ENCODE results near the gene DOCK4.

Gene DOCK4

GRCh38 chr7:111958431-111958830 lies 247.8 kb downstream of the DOCK4 start:
- H3K9me3 Mint-ChIP-seq = no peaks in the 10 kb centered on the region
- no peak for DNase-seq
- H3K27ac Mint-ChIP-seq = no peak overlapping the region
- no peaks in the 10 kb centered on the region for H3K4me1 Mint-ChIP-seq (ENCODE audit: low read depth)
- no peak overlapping the region for H3K4me3 Mint-ChIP-seq
- H3K27me3 Mint-ChIP-seq = no peaks in the 10 kb centered on the region
- no peaks in the 10 kb centered on the region for H3K36me3 Mint-ChIP-seq (ENCODE audit: low read depth)

GRCh38 chr7:111955616-111956015 lies 250.6 kb downstream of the DOCK4 start:
- no peak overlapping the region for H3K4me3 Mint-ChIP-seq
- no peaks in the 10 kb centered on the region for H3K36me3 Mint-ChIP-seq (ENCODE audit: low read depth)
- no peak for DNase-seq
- no peaks in the 10 kb centered on the region for H3K9me3 Mint-ChIP-seq
- no peak overlapping the region for H3K27ac Mint-ChIP-seq
- no peaks in the 10 kb centered on the region for H3K27me3 Mint-ChIP-seq
- no peaks in the 10 kb centered on the region for H3K4me1 Mint-ChIP-seq (ENCODE audit: low read depth)

GRCh38 chr7:111954474-111955381 lies 251.5 kb downstream of the DOCK4 start:
- Mint-ChIP-seq H3K4me3 (no peak overlapping the region), H3K4me1 (ENCODE audit: low read depth) (no peaks in the 10 kb centered on the region), H3K27me3 (no peaks in the 10 kb centered on the region), H3K27ac (no peak overlapping the region), H3K36me3 (ENCODE audit: low read depth) (no peaks in the 10 kb centered on the region), H3K9me3 (no peaks in the 10 kb centered on the region)
- no peak for DNase-seq

GRCh38 chr7:111954056-111954455 lies 252.1 kb downstream of the DOCK4 start:
- no peaks in the 10 kb centered on the region for H3K4me1 Mint-ChIP-seq (ENCODE audit: low read depth)
- H3K36me3 Mint-ChIP-seq (ENCODE audit: low read depth) = no peaks in the 10 kb centered on the region
- H3K27me3 Mint-ChIP-seq = no peaks in the 10 kb centered on the region
- H3K27ac Mint-ChIP-seq = no peak overlapping the region
- H3K9me3 Mint-ChIP-seq = no peaks in the 10 kb centered on the region
- no peak overlapping the region for H3K4me3 Mint-ChIP-seq
- no peak for DNase-seq

GRCh38 chr7:111953611-111954010 lies 252.6 kb downstream of the DOCK4 start:
- Mint-ChIP-seq H3K9me3 (no peaks in the 10 kb centered on the region), H3K4me3 (no peak overlapping the region), H3K4me1 (ENCODE audit: low read depth) (no peaks in the 10 kb centered on the region), H3K27ac (no peak overlapping the region), H3K27me3 (no peaks in the 10 kb centered on the region), H3K36me3 (ENCODE audit: low read depth) (no peaks in the 10 kb centered on the region)
- DNase-seq = no peak

GRCh38 chr7:111952783-111953182 lies 253.4 kb downstream of the DOCK4 start:
- no peaks in the 10 kb centered on the region for H3K9me3 Mint-ChIP-seq
- H3K27ac Mint-ChIP-seq = no peak overlapping the region
- no peak for DNase-seq
- H3K36me3 Mint-ChIP-seq (ENCODE audit: low read depth) = no peaks in the 10 kb centered on the region
- H3K4me1 Mint-ChIP-seq (ENCODE audit: low read depth) = no peaks in the 10 kb centered on the region
- H3K27me3 Mint-ChIP-seq = no peaks in the 10 kb centered on the region
- H3K4me3 Mint-ChIP-seq = no peak overlapping the region

- Mint-ChIP-seq H3K27me3 (no peaks in the 10 kb centered on the region), H3K36me3 (ENCODE audit: low read depth) (no peaks in the 10 kb centered on the region), H3K27ac (no peak overlapping the region), H3K4me1 (ENCODE audit: low read depth) (no peaks in the 10 kb centered on the region), H3K9me3 (no peaks in the 10 kb centered on the region), H3K4me3 (no peak overlapping the region)
- DNase-seq = no peak
These were observed 255.1 kb downstream of the DOCK4 start for GRCh38 chr7:111951052-111951451.

GRCh38 chr7:111942450-111943081 lies 263.6 kb downstream of the DOCK4 start:
- no peak for DNase-seq
- no peak overlapping the region for H3K4me3 Mint-ChIP-seq

GRCh38 chr7:111937163-111937562 lies 269.0 kb downstream of the DOCK4 start:
- Mint-ChIP-seq H3K4me1 (ENCODE audit: low read depth) (no peaks in the 10 kb centered on the region), H3K36me3 (ENCODE audit: low read depth) (no peaks in the 10 kb centered on the region), H3K9me3 (peaks cover 6% of the 10 kb centered on the region), H3K4me3 (no peak overlapping the region), H3K27ac (no peak overlapping the region), H3K27me3 (no peaks in the 10 kb centered on the region)
- no peak for DNase-seq

More at GRCh38 chr7:111942450-111943081, 263.6 kb downstream of the DOCK4 start:
- H3K9me3 Mint-ChIP-seq = peaks cover 19% of the 10 kb centered on the region
- no peaks in the 10 kb centered on the region for H3K27me3 Mint-ChIP-seq
- no peaks in the 10 kb centered on the region for H3K36me3 Mint-ChIP-seq (ENCODE audit: low read depth)
- H3K4me1 Mint-ChIP-seq (ENCODE audit: low read depth) = no peaks in the 10 kb centered on the region
- H3K27ac Mint-ChIP-seq = no peak overlapping the region

- Mint-ChIP-seq H3K36me3 (ENCODE audit: low read depth) (no peaks in the 10 kb centered on the region), H3K27me3 (no peaks in the 10 kb centered on the region), H3K4me1 (ENCODE audit: low read depth) (peaks cover 5% of the 10 kb centered on the region), H3K27ac (no peak overlapping the region), H3K4me3 (no peak overlapping the region), H3K9me3 (no peaks in the 10 kb centered on the region)
- no peak for DNase-seq
These were observed 272.6 kb downstream of the DOCK4 start for GRCh38 chr7:111933609-111934008.

- no peak for DNase-seq
- Mint-ChIP-seq H3K9me3 (no peaks in the 10 kb centered on the region), H3K4me3 (no peak overlapping the region), H3K4me1 (ENCODE audit: low read depth) (peaks cover 5% of the 10 kb centered on the region), H3K27me3 (no peaks in the 10 kb centered on the region), H3K36me3 (ENCODE audit: low read depth) (no peaks in the 10 kb centered on the region), H3K27ac (no peak overlapping the region)
These were observed 274.2 kb downstream of the DOCK4 start for GRCh38 chr7:111931958-111932357.

GRCh38 chr7:111931016-111931517 lies 275.1 kb downstream of the DOCK4 start:
- Mint-ChIP-seq H3K4me1 (ENCODE audit: low read depth) (peaks cover 5% of the 10 kb centered on the region), H3K9me3 (no peaks in the 10 kb centered on the region), H3K36me3 (ENCODE audit: low read depth) (no peaks in the 10 kb centered on the region), H3K4me3 (no peak overlapping the region), H3K27me3 (no peaks in the 10 kb centered on the region), H3K27ac (peak overlapping the region; percentile 39)
- DNase-seq = no peak

GRCh38 chr7:111929264-111929663 lies 276.9 kb downstream of the DOCK4 start:
- Mint-ChIP-seq H3K9me3 (no peaks in the 10 kb centered on the region), H3K27me3 (peaks cover 1% of the 10 kb centered on the region), H3K4me1 (ENCODE audit: low read depth) (peaks cover 5% of the 10 kb centered on the region), H3K4me3 (no peak overlapping the region), H3K27ac (no peak overlapping the region), H3K36me3 (ENCODE audit: low read depth) (no peaks in the 10 kb centered on the region)
- no peak for DNase-seq

- no peak for DNase-seq
- Mint-ChIP-seq H3K27me3 (peaks cover 4% of the 10 kb centered on the region), H3K4me1 (ENCODE audit: low read depth) (peaks cover 5% of the 10 kb centered on the region), H3K27ac (no peak overlapping the region), H3K4me3 (no peak overlapping the region), H3K9me3 (no peaks in the 10 kb centered on the region), H3K36me3 (ENCODE audit: low read depth) (no peaks in the 10 kb centered on the region)
These were observed 278.7 kb downstream of the DOCK4 start for GRCh38 chr7:111927353-111928019.

- DNase-seq = no peak
- H3K9me3 Mint-ChIP-seq = no peaks in the 10 kb centered on the region
- peaks cover 6% of the 10 kb centered on the region for H3K27me3 Mint-ChIP-seq
- H3K4me3 Mint-ChIP-seq = no peak overlapping the region
- no peaks in the 10 kb centered on the region for H3K36me3 Mint-ChIP-seq (ENCODE audit: low read depth)
- H3K27ac Mint-ChIP-seq = no peak overlapping the region
- no peaks in the 10 kb centered on the region for H3K4me1 Mint-ChIP-seq (ENCODE audit: low read depth)
These were observed 285.9 kb downstream of the DOCK4 start for GRCh38 chr7:111920329-111920728.
